ENCODE results near the gene PSD2.

DNA sequence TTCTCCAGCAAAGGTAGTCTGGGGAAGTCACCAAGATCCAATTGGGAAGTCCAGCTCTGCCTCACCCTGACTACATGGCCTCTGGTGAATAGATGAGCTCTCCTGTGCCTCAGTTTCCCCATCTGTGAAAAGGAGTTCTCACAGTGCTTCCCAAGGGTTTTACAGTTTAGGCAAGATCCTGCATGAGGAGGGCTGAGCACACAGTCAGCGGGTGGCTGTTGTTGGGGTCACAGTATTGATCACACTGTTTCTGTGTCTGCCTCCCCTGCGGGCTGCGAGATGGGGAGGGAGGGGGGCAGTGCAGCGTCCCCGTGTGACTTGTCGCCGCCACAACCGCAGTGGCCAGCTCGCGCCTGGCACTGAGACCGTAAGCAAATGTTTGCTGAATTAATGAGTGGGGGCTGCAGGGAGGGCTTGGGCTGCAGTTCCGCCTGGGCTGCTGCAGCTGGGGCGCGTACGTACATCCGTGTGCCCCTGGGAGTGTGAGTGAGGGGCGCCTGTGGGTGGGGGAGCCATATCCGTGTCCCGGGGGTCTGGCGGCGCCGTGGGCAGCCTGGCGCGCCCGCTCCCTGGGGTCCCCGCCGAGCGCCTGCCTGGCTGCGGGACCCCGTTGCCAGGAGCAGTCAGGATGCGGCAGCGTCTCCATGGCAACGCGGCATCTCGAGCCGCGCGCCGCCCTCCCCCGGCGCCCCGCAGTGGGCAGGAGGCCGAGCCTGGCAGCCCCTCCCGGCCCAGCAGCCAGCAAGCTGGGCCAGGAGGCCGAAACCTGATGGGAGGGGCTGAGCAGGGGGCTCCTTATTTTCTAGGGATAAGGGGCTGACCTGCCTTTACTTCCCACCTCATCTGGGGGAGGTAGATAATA is 31.4 kb upstream of the PSD2 start:
- no peak for TF ChIP-seq EZH2phosphoT487 (IDR thresholded peaks at IDR 0.05; ENCODE audit: low read depth)
- no peak for TF ChIP-seq CTCF (IDR thresholded peaks at IDR 0.05; ENCODE audit: low read depth, low read length)

Measured in OCI-LY3 (cell line).